Measurements from ENCODE around the gene BABAM2.
"Not testable (repeated sequence)": the region's sequence is repeated elsewhere in the genome, so short reads cannot be mapped to it uniquely, and the experiment has no call there.

Gene BABAM2

DNA sequence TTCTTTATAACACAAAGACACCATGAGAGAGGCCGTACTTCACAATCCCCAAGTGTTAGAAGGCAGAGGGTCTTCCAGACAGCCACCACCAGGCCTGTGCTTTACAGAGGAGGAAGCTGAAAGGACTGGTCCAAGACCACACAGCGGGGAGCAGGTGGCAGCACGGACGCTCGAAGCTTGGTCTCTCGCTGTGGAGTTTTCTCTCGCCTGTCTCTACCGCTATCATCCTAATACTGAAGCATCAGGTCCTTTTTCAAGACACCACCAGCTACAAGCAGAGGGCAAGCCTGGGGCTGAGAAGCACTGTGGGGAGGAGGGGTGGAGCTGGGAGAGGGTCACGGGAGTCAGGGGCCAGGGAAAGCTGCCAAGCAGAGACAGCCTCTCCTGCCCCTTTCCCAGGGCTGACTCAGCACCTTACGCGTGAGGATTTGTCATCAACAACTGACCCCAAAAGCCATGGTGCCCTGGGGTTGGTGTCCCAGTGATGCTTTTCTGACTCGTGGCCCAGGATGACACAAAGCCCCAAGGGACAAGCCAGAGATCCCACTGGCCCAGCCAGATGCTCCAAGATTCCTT is 470.3 kb downstream of the BABAM2 start:
- DNase-seq (ENCODE audit: low read depth) = no peak

DNA sequence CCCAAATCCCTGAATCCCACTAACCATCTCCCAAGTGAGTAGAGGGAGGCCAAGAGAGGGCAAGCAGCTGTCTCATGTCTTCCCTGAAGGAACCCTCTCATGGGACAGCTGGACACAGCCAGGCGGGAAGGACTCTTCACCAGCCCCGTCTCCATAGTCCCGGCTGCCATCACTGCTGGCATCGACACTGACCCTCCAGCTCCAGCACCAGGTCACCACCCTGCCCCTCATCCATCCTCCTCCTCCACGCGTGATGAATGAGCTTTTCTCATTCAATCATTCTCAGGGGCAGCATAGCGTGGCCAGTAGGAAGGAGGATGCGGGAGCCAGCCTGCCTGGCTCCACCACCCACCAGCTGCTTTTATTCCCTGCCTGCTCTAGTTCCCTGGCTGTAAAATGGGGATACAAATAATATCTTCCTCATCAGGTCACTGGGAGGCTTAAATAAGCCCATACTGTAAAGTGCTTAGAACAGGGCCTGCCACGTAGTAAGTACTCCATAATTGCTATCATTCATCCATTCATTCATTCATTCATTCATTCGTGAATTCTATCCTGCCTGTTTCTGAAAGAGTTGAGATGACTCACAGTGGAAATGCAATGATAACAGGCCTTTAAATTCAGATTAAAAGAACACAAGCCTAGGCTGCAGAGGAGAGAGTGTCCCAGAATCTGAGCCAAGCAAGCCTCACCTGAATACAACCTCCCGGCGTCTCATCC is 471.6 kb downstream of the BABAM2 start:
- DNase-seq (ENCODE audit: low read depth) = no peak

DNA sequence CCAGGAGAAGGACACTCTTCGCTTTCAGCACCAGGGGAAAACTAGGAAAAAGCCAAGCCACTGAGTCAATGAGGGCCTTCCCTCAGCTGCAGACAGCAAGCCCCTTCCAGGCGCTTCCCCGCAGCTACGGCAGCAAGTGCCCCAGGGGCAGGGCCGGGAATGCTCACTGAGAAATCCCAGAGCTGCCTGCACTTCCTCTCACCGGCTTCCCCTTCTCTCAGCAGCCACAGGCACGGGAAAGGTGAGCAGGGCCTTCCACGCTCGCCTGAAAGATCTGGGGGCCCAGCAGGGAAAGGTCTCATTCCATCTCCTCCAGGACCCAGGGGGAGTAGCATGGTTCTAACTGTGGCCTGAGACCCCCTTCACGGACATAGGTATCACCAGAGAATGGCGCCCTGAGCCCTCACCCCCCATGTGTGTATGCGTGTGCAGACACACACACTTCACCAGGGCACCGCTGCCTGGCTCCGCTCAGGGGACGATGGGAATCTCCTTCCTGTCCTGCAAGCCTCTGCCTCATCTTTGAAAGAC is 472.5 kb downstream of the BABAM2 start:
- DNase-seq (ENCODE audit: low read depth) = no peak

- DNase-seq (ENCODE audit: low read depth) = no peak
These were observed 473.3 kb downstream of the BABAM2 start for GRCh38 chr2:28363686-28364280.

GRCh38 chr2:28364610-28365009 is 474.1 kb downstream of the BABAM2 start:
- DNase-seq (ENCODE audit: low read depth) = no peak

DNA sequence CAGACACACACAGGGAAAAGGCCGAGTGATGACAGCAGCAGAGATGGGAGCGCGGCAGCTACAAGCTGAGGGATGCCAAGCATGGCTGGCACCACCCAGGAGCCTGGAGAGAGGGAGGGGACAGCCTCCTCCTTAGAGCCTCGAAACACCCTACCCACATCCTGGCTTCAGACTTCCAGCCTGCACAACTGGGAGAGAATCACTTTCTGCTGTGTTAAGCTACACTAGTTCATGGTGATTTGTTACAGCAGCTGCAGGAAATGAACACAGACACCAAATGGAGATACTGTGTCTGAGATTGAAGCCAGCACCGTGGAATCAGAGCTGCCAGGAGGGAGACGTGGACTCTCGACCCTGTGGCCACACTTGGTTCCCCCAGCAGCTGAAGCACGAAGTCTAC is 474.6 kb downstream of the BABAM2 start:
- DNase-seq (ENCODE audit: low read depth) = no peak

DNA sequence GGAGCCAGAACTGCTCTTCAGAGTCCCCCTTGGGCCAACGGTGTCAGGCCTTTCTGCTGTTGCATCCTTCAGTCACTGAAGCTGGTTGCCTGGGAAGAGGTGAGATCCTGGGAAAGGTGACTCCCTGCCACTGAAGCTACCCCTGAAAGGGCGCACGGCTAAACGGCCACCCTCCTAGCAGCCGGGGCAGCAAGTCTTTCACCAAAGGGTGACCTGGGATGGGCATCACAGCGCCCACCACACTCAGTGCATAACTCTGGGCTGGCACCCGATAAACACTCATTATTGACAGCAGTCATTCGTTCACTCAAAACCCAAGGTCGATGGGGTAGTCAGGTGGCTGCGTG is 475.6 kb downstream of the BABAM2 start:
- no peak for DNase-seq (ENCODE audit: low read depth)

DNA sequence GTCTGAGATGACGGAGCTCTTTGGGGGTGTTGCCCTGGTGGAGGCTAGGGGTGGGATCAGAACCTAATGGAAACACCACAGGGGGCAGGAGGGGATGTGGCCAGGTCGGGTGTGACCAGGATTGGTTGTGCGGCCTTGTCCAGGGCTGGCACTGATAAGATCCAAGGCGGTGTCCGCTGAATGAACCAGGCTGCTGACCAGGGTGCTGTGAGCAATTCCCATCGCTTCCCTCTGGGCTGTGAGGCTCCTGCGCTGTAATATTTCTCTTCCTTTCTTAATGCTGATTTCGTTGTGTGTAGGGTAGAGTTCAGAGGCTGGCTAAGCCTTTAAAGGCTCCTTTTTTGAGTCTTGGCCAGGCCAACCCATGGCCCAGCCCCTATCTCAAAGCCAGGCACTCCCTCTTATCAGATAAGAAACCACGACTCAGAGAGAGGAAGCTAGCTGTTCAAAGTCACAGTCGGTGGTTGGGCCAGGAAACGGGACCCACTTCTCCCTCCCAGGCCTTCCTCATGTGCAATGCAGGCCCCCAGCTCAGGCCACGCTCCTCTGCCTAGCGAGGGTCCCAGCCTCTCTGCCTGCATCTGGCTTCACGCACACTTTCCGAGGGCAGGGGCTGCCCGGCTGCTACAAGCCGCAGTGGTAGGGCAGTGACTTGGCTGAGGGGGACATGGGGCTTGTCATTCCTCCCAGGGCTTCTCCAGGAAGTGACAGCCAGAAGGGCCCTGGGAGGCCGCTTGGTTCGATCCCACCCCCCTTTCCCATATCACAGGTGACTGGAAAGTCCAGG is 476.2 kb downstream of the BABAM2 start:
- no peak for DNase-seq (ENCODE audit: low read depth)

GRCh38 chr2:28367667-28368356 is 477.3 kb downstream of the BABAM2 start:
- no peak for DNase-seq (ENCODE audit: low read depth)

GRCh38 chr2:28368357-28368798 is 477.8 kb downstream of the BABAM2 start:
- no peak for DNase-seq (ENCODE audit: low read depth)

DNA sequence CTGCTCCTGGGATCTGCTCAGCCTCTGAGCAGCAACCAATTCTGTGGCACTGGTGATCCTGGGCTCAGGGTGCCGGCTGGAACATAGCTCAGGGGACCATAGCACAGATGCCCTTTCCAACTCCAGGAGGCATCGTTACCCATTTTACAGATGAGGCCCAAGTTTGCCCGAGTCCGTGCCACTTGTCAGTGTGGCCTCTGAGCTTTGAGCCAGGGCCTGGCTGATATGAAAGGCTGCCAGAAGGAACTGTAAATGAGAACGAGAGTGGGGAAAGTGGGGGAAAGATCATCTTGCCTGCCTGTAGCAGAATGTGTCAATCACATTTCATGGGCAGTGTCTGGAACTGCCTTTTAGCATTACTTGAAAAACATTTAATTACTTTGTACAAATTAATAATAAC is 478.8 kb downstream of the BABAM2 start:
- DNase-seq (ENCODE audit: low read depth) = no peak

DNA sequence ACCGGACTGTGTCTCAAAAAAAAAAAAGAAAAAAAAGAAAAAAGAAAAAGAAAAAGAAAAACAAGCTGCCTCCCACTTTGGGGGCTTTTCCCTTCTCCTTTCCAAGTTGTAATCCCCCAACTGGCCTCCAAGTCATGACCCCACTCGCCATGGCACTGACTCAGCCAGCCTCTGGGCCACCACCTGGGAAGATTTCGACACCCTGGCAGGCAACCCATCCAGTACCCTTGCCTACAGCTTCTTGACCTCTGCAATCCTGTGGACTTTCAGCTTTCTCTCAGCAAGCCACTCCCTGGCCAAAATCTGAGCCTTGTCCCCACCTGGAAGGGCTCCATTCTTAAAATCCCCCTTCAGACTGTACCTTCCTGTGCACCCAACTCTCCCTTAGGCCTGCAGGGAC is 479.8 kb downstream of the BABAM2 start:
- no peak for DNase-seq (ENCODE audit: low read depth)

DNA sequence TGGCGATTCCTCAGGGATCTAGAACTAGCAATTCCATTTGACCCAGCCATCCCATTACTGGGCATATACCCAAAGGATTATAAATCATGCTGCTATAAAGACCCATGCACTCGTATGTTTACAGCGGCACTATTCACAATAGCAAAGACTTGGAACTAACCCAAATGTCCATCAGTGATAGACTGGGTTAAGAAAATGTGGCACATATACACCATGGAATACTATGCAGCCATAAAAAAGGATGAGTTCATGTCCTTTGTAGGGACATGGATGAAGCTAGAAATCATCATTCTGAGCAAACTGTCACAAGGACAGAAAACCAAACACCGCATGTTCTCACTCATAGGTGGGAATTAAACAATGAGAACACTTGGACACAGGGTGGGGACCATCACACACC is 481.2 kb downstream of the BABAM2 start:
- not testable (repeated sequence) for DNase-seq (ENCODE audit: low read depth)

- DNase-seq (ENCODE audit: low read depth) = no peak
These were observed 483.3 kb downstream of the BABAM2 start for GRCh38 chr2:28373854-28374253.

- no peak for DNase-seq (ENCODE audit: low read depth)
These were observed 483.8 kb downstream of the BABAM2 start for GRCh38 chr2:28374331-28374730.

DNA sequence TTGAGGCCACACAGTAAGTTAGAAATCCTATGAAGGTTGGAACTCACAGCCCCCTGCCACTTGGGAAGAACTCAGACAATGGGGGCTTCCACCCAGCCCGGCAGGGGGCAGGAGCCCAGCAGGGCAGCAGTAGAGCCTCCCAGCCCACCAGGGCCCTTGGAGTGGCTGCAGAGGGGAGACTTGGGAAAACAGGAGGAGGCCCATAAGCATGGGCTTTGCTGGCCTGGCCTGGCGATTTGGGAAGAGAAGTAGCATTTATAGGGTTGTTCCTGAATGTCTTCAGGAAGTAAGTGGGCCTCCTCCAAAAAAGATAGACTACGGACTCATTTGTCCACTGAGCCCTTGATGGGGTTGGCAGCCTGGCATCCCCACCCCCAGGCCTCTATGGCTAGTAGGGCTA is 484.7 kb downstream of the BABAM2 start:
- no peak for DNase-seq (ENCODE audit: low read depth)

DNA sequence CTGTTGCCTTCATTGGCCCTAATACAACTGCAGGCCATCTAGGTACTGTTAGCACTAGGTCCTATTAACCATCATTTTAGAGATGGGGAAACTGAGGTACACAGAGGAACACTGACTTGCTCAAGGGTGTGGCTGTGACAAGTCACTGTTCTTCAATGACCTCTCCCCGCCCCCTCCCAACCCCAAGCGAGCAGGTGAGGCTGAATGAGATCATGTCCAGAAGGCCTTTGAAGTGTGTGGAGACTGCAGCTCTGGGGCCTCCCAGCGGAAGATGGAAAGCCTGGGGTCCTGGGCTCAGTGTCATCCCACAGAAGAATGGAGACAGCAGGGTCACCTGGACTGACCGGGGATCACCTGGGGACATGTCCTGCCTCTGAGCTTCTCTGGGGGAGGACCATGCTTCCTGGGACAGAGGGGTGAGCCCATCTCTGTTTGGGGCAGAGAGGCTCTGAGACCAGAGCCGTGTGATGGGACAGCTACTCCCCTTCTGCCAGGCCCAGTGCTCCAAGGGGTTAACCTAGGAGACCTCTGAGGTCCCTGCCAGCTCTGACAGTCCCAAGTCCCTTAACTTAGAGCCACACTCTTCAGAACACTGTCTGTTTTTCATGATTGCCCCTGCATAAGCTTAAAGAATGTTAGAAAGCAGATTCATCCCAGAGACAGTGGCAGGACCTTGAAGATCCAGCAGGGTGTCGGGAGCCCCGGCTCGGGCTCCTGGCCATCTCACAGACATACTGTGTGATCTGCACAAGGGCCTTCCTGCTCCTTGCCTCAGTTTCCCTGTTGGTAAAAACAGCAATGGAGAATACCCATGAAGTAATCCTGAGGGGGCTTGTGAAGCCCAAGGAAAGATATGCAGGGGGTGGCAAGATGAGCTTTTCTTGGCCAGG is 485.5 kb downstream of the BABAM2 start:
- no peak for DNase-seq (ENCODE audit: low read depth)

- DNase-seq (ENCODE audit: low read depth) = no peak
These were observed 486.8 kb downstream of the BABAM2 start for GRCh38 chr2:28377195-28377816.

- no peak for DNase-seq (ENCODE audit: low read depth)
These were observed 487.6 kb downstream of the BABAM2 start for GRCh38 chr2:28377984-28378678.
